Gastrocnemius medialis (tissue), 4 donors: Measurements from ENCODE around the gene R3HDM2. TPM values are rescaled to one million over a fixed set of nuclear protein-coding genes. Genes with fewer than 3 reads are reported as not detected.

Experiments used
- ATAC-seq, 2 donors: fragments of 150-250 bp; one replicate each; pipeline ENCODE4 v1.9.1; 2016
- DNase-seq, 2 donors: peaks; one replicate each; pipeline ENCODE4 v3.0.0-alpha.2; 2019
- H3K27ac ChIP-seq, 4 donors: fragments of 200-600 bp; sonication (generic); 1 replicate in 1 of 4; 2 replicates in 3 of 4; pipeline ENCODE4 v1.5.1; 2016 to 2018; ENCODE audit warnings: mild to moderate bottlenecking in 2 of 4, moderate library complexity in 1 of 4
- H3K27me3 ChIP-seq, 3 donors: fragments of 200-600 bp; sonication (generic) in 2 of 3; 1 replicate in 1 of 3; 2 replicates in 2 of 3; pipeline versions ENCODE4 v1.5.1 to v1.6.0; 2016 to 2019; ENCODE audit warnings: mild to moderate bottlenecking in 1 of 3, moderate library complexity in 1 of 3
- H3K36me3 ChIP-seq, 2 donors: fragments of 200-600 bp; sonication (generic) in 1 of 2; one replicate each; pipeline ENCODE4 v1.5.1; 2017 to 2018
- H3K4me1 ChIP-seq, 2 donors: fragments of 200-600 bp; sonication (generic) in 1 of 2; one replicate each; pipeline ENCODE4 v1.5.1; 2016 to 2017; ENCODE audit warnings: mild to moderate bottlenecking in 2 of 2
- H3K4me3 ChIP-seq, 4 donors: fragments of 200-600 bp; sonication (generic) in 3 of 4; 1 replicate in 1 of 4; 2 replicates in 3 of 4; pipeline ENCODE4 v1.5.1; 2016 to 2019; ENCODE audit warnings: mild to moderate bottlenecking in 2 of 4
- H3K9me3 ChIP-seq, 3 donors: fragments of 200-600 bp; sonication (generic) in 2 of 3; 1 replicate in 1 of 3; 2 replicates in 2 of 3; pipeline ENCODE4 v1.5.1; 2016 to 2019
- CTCF ChIP-seq, 5 experiments: fragments of 450-650 bp in 3 of 5; fragments of 200-600 bp in 2 of 5; sonication (generic) in 2 of 5; IDR thresholded peaks in 4 of 5; conservative IDR thresholded peaks in 1 of 5; 1 replicate in 4 of 5; 2 replicates in 1 of 5; pipeline ENCODE4 v1.5.1; 2016 to 2019; ENCODE audit warnings: antibody characterized with exemption in 5 of 5, mild to moderate bottlenecking in 3 of 5, moderate library complexity in 3 of 5
- POLR2A ChIP-seq, 2 donors: fragments of 450-650 bp; IDR thresholded peaks; one replicate each; pipeline ENCODE4 v1.6.1; 2017; ENCODE audit warnings: antibody characterized with exemption in 2 of 2, mild to moderate bottlenecking in 2 of 2, moderate library complexity in 2 of 2
- in situ Hi-C, 4 donors: fragments of 200-750 bp; cut with MboI; loops; one replicate each; pipeline versions ENCODE4 v1.15.0 to v1.8.0; 2017; ENCODE audit warnings: low sequenced_read_pairs in 4 of 4
- intact Hi-C: fragments of 100-400 bp; cut with DNase I; formaldehyde crosslinking; loops from one replicate; pipeline ENCODE4 v1.15.1; 2023; ENCODE audit warnings: low total_unique reads
- total RNA-seq, 4 donors: library from RNA; depleted of rRNA; stranded (reverse); fragments of >200 nt; gene quantifications; one replicate each; pipeline versions ENCODE4 v1.1.0 to v1.2.3, GENCODE V29; 2016

The R3HDM2 gene
- total RNA-seq, 4 donors from 2014 or later, result 24.1 to 27.1 (median 25.6) TPM

GRCh38 chr12:57250956-57251355 is 179.9 kb downstream of the R3HDM2 start, which contains the start of gene STAC3:
STAC3 (minus strand) TSS chr12:57251187; CDS start chr12:57249636, 1,551 bp downstream.
- Histone ChIP-seq H3K4me1 (peaks cover 36 to 38% of the 10 kb centered on the region in 2 donors), H3K36me3 (peaks cover 0 to 22% of the 10 kb centered on the region in 2 donors), H3K4me3 (peak within 1 kb of the TSS; percentile 45 to 63 (median 61)), H3K27me3 (no peaks in the 10 kb centered on the region), H3K9me3 (no peaks in the 10 kb centered on the region), H3K27ac (peak within 1 kb of the TSS; percentile 88 to 96 (median 91))
- intact Hi-C loops (no loop called here), in situ Hi-C loops (loop anchor here in 1 of 4 donors (25.0 kb wide), 1 partner anchor 186 kb away; the partner anchor contains the start of genes INHBC and R3HDM2)
- TF ChIP-seq POLR2A (IDR thresholded peaks at IDR 0.05) (peak; percentile 65 to 83), CTCF (IDR thresholded peaks at IDR 0.05 in 4 of 5, conservative IDR thresholded peaks at IDR 0.05 in 1 of 5) (no peak)
- peak in 1 of 2 donors; percentile 85 for DNase-seq
- ATAC-seq, result peak; percentile 89 to 93

GRCh38 chr12:57250541-57250940 is 180.3 kb downstream of the R3HDM2 start:
- no peaks in the 10 kb centered on the region for H3K27me3 ChIP-seq
- H3K27ac ChIP-seq, result peak overlapping the region; percentile 88 to 96 (median 91)
- DNase-seq, result peak in 1 of 2 donors; percentile 71
- no peaks in the 10 kb centered on the region for H3K9me3 ChIP-seq
- H3K4me3 ChIP-seq, result peak overlapping the region; percentile 45 to 63 (median 61)
- in situ Hi-C loops (loop anchor here in 1 of 4 donors (25.0 kb wide), 1 partner anchor 187 kb away; the partner anchor contains the start of genes INHBC and R3HDM2), intact Hi-C loops (no loop called here)
- TF ChIP-seq CTCF (IDR thresholded peaks at IDR 0.05 in 4 of 5, conservative IDR thresholded peaks at IDR 0.05 in 1 of 5) (no peak), POLR2A (IDR thresholded peaks at IDR 0.05) (no peak)
- peaks cover 0 to 22% of the 10 kb centered on the region in 2 donors for H3K36me3 ChIP-seq
- peak; percentile 92 to 94 for ATAC-seq
- H3K4me1 ChIP-seq, result peaks cover 36 to 40% of the 10 kb centered on the region in 2 donors

- DNase-seq (peak in 1 of 2 donors; percentile 17), ATAC-seq (peak in 1 of 2 donors; percentile 8)
- Histone ChIP-seq H3K4me1 (peaks cover 44 to 48% of the 10 kb centered on the region in 2 donors), H3K4me3 (peak overlapping the region; percentile 45 to 63 (median 61)), H3K27me3 (no peaks in the 10 kb centered on the region), H3K9me3 (no peaks in the 10 kb centered on the region), H3K27ac (peak overlapping the region; percentile 88 to 96 (median 91)), H3K36me3 (peaks cover 0 to 33% of the 10 kb centered on the region in 2 donors)
- in situ Hi-C loops (loop anchor here in 1 of 4 donors (10.0 kb wide), 1 partner anchor 186 kb away; the partner anchor contains the start of genes INHBC and R3HDM2), intact Hi-C loops (no loop called here)
- no peak for TF ChIP-seq CTCF (IDR thresholded peaks at IDR 0.05 in 4 of 5, conservative IDR thresholded peaks at IDR 0.05 in 1 of 5)
- TF ChIP-seq POLR2A (IDR thresholded peaks at IDR 0.05), result no peak
Observed at GRCh38 chr12:57248934-57249742, 181.7 kb downstream of the R3HDM2 start.

GRCh38 chr12:57247041-57247440 is 183.8 kb downstream of the R3HDM2 start:
- intact Hi-C loops, result no loop called here
- peaks cover 0 to 38% of the 10 kb centered on the region in 2 donors for H3K36me3 ChIP-seq
- ATAC-seq (no peak), DNase-seq (no peak)
- no peak overlapping the region for H3K4me3 ChIP-seq
- H3K9me3 ChIP-seq, result no peaks in the 10 kb centered on the region
- in situ Hi-C loops, result loop anchor here in 1 of 4 donors (10.0 kb wide), 1 partner anchor 188 kb away; the partner anchor contains the start of genes INHBC and R3HDM2
- H3K27ac ChIP-seq, result peak overlapping the region; percentile 42 to 91 (median 82)
- TF ChIP-seq POLR2A (IDR thresholded peaks at IDR 0.05) (no peak), CTCF (IDR thresholded peaks at IDR 0.05 in 4 of 5, conservative IDR thresholded peaks at IDR 0.05 in 1 of 5) (no peak)
- H3K4me1 ChIP-seq, result peaks cover 62 to 68% of the 10 kb centered on the region in 2 donors
- H3K27me3 ChIP-seq, result peaks cover 0 to 4% (median 0%) of the 10 kb centered on the region in 3 donors
